IPS-20b (cell line): ENCODE data around the gene TRIM17.

Experiments used
- H3K27ac ChIP-seq: one replicate; pipeline ENCODE4 v1.5.1; 2013; ENCODE audit warnings: low read length
- H3K27me3 ChIP-seq: 2 replicates; pipeline ENCODE4 v1.6.1; 2013; ENCODE audit warnings: mild to moderate bottlenecking, low read length, inconsistent platforms; ENCODE audit not compliant: insufficient read depth
- H3K36me3 ChIP-seq: 2 replicates; pipeline ENCODE4 v1.6.1; 2013; ENCODE audit warnings: low read depth, mild to moderate bottlenecking, inconsistent platforms, low read length, moderate library complexity; ENCODE audit not compliant: insufficient read depth
- H3K4me1 ChIP-seq: 2 replicates; pipeline ENCODE4 v1.6.1; 2013; ENCODE audit warnings: mild to moderate bottlenecking, control low read depth, inconsistent platforms, low read length, moderate library complexity; ENCODE audit not compliant: insufficient read depth
- H3K4me3 ChIP-seq: 2 replicates; pipeline ENCODE4 v1.5.1; 2013; ENCODE audit warnings: mild to moderate bottlenecking, low read length, inconsistent platforms
- H3K9ac ChIP-seq: 2 replicates; pipeline ENCODE4 v1.6.1; 2013; ENCODE audit warnings: low read depth, mild to moderate bottlenecking, inconsistent platforms, low read length, moderate library complexity
- H3K9me3 ChIP-seq: 2 replicates; pipeline ENCODE4 v1.6.1; 2013; ENCODE audit warnings: mild to moderate bottlenecking, low read depth, low read length, inconsistent platforms; ENCODE audit not compliant: insufficient read depth

The TRIM17 gene

DNA sequence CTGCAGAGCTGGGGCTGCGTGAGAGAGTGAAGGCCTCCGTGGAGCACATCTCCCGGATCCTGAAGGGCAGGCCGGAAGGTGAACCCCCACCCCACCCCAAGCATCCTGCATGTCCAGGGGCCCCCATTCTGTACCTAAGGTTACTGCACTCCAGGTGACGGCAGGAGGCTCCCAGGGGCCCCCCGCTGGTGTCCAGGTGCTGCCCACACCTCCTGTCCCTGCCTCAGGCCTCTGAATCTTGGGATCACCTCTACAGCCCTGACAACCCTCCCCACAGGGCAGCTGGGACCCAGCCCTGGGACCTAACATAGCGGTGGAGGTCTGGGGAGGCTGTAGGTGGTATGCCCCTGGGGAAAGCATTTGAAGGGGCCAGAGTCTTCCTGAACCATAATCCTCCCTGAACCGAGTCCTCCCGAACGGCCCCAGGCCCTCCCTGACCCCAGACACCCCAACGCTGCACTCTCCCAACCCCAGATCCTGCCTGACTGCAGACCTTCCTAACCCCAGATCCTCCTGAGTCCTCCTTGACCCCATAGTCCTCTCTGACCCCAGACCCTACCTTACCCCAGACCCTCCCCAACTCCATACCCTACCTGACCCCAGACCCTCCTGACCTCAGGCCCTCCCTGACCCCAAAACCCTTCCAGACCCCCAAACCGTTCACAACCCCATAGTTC lies 43.5 kb downstream of the TRIM17 start:
- Histone ChIP-seq H3K9ac (no peak overlapping the region), H3K36me3 (no peaks in the 10 kb centered on the region), H3K9me3 (no peaks in the 10 kb centered on the region), H3K4me3 (no peak overlapping the region), H3K4me1 (no peaks in the 10 kb centered on the region), H3K27ac (no peak overlapping the region), H3K27me3 (0 out of 2 replicates have a peak, but pooled peaks cover 4% of the 10 kb centered on the region)

- Histone ChIP-seq H3K4me1 (no peaks in the 10 kb centered on the region), H3K27ac (no peak overlapping the region), H3K4me3 (no peak overlapping the region), H3K9ac (no peak overlapping the region), H3K9me3 (no peaks in the 10 kb centered on the region), H3K36me3 (no peaks in the 10 kb centered on the region), H3K27me3 (no peaks in the 10 kb centered on the region)
Measured at GRCh38 chr1:228372183-228373003, 44.3 kb downstream of the TRIM17 start.

DNA sequence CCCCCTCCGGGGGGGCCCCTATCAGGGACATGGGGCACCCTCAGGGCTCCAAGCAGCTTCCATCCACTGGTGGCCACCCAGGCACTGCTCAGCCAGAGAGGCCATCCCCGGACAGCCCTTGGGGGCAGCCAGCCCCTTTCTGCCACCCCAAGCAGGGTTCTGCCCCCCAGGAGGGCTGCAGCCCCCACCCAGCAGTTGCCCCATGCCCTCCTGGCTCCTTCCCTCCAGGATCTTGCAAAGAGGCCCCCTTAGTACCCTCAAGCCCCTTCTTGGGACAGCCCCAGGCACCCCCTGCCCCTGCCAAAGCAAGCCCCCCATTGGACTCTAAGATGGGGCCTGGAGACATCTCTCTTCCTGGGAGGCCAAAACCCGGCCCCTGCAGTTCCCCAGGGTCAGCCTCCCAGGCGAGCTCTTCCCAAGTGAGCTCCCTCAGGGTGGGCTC lies 44.9 kb downstream of the TRIM17 start:
- H3K4me1 ChIP-seq, result no peaks in the 10 kb centered on the region
- H3K9me3 ChIP-seq, result no peaks in the 10 kb centered on the region
- no peaks in the 10 kb centered on the region for H3K27me3 ChIP-seq
- no peak overlapping the region for H3K27ac ChIP-seq
- no peak overlapping the region for H3K4me3 ChIP-seq
- no peaks in the 10 kb centered on the region for H3K36me3 ChIP-seq
- no peak overlapping the region for H3K9ac ChIP-seq

DNA sequence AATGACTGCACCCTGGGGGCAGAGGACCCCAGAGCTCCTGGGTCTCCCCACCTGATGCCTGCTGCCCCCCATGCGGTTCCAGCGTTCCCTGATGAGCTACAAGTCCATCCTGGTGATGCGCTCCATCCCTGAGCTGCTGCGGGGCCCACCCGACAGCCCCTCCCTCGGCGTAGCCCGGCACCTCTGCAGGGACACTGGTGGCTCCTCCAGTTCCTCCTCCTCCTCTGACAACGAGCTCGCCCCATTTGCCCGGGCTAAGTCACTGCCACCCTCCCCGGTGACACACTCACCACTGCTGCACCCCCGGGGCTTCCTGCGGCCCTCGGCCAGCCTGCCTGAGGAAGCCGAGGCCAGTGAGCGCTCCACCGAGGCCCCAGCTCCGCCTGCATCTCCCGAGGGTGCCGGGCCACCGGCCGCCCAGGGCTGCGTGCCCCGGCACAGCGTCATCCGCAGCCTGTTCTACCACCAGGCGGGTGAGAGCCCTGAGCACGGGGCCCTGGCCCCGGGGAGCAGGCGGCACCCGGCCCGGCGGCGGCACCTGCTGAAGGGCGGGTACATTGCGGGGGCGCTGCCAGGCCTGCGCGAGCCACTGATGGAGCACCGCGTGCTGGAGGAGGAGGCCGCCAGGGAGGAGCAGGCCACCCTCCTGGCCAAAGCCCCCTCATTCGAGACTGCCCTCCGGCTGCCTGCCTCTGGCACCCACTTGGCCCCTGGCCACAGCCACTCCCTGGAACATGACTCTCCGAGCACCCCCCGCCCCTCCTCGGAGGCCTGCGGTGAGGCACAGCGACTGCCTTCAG lies 45.5 kb downstream of the TRIM17 start:
- Histone ChIP-seq H3K9ac (no peak overlapping the region), H3K27me3 (no peaks in the 10 kb centered on the region)

GRCh38 chr1:228370439-228370940 lies 46.2 kb downstream of the TRIM17 start:
- no peaks in the 10 kb centered on the region for H3K9me3 ChIP-seq
- H3K4me1 ChIP-seq, result no peaks in the 10 kb centered on the region
- H3K9ac ChIP-seq, result no peak overlapping the region
- H3K27me3 ChIP-seq, result no peaks in the 10 kb centered on the region
- H3K36me3 ChIP-seq, result no peaks in the 10 kb centered on the region
- no peak overlapping the region for H3K27ac ChIP-seq
- H3K4me3 ChIP-seq, result no peak overlapping the region

More for the DNA sequence above, 45.5 kb downstream of the TRIM17 start:
- no peaks in the 10 kb centered on the region for H3K9me3 ChIP-seq
- H3K4me1 ChIP-seq, result no peaks in the 10 kb centered on the region
- H3K27ac ChIP-seq, result no peak overlapping the region
- H3K4me3 ChIP-seq, result no peak overlapping the region
- H3K36me3 ChIP-seq, result no peaks in the 10 kb centered on the region

- Histone ChIP-seq H3K4me1 (no peaks in the 10 kb centered on the region), H3K4me3 (no peak overlapping the region), H3K9ac (no peak overlapping the region), H3K9me3 (no peaks in the 10 kb centered on the region), H3K27me3 (no peaks in the 10 kb centered on the region), H3K27ac (no peak overlapping the region), H3K36me3 (no peaks in the 10 kb centered on the region)
Measured at GRCh38 chr1:228369608-228370438, 46.8 kb downstream of the TRIM17 start.

GRCh38 chr1:228368801-228369607 lies 47.7 kb downstream of the TRIM17 start:
- H3K27ac ChIP-seq, result no peak overlapping the region
- H3K9ac ChIP-seq, result no peak overlapping the region

DNA sequence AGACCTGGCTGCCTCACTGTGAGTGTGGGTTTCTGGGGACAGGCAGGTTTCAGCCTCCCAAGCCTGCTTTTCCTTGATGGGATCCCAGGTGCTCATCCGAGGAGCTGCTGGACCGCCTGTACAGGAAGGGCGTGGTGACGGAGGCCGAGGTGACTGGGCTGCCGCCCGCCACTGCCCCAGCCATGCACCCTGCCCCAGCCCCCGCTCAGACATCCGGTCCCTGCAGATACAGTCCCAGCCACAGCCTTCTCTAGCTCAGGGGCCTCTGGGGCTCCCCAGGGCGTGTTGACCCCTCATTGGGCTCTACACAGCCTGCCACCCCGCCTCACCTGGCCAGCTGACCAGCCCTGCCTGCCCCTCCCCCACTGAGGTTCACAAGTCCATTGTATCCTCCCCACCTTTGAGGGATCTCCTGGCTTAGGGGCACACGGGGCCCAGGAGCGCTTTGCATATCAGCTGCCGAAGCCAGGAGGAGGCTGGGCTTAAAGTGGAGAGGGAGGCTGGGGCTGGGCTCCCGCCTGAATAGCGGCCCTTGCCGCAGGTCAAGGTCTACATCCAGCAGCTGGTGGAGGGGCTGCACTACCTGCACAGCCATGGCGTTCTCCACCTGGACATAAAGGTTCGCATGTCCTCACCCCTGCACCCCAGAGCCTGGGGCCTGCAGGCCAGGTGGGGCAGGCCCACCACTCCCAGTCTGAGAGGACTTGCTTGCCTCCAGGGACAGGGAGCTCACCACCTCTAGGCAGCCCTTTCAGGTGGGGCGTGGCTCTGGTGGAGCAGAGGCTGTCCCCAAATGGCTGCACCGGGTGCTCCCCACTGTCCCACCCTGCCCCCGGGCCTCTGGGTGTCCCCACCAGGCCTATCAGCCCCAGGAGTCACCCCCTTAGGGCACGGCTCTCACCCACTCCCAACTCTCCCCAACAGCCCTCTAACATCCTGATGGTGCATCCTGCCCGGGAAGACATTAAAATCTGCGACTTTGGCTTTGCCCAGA lies 48.6 kb downstream of the TRIM17 start:
- H3K9ac ChIP-seq, result no peak overlapping the region
- no peaks in the 10 kb centered on the region for H3K4me1 ChIP-seq
- no peak overlapping the region for H3K27ac ChIP-seq
- no peak overlapping the region for H3K4me3 ChIP-seq
- no peaks in the 10 kb centered on the region for H3K27me3 ChIP-seq
- no peaks in the 10 kb centered on the region for H3K9me3 ChIP-seq
- H3K36me3 ChIP-seq, result no peaks in the 10 kb centered on the region

More at GRCh38 chr1:228368801-228369607, 47.7 kb downstream of the TRIM17 start:
- H3K9me3 ChIP-seq, result no peaks in the 10 kb centered on the region
- H3K4me1 ChIP-seq, result no peaks in the 10 kb centered on the region
- H3K27me3 ChIP-seq, result no peaks in the 10 kb centered on the region
- no peak overlapping the region for H3K4me3 ChIP-seq
- H3K36me3 ChIP-seq, result no peaks in the 10 kb centered on the region

DNA sequence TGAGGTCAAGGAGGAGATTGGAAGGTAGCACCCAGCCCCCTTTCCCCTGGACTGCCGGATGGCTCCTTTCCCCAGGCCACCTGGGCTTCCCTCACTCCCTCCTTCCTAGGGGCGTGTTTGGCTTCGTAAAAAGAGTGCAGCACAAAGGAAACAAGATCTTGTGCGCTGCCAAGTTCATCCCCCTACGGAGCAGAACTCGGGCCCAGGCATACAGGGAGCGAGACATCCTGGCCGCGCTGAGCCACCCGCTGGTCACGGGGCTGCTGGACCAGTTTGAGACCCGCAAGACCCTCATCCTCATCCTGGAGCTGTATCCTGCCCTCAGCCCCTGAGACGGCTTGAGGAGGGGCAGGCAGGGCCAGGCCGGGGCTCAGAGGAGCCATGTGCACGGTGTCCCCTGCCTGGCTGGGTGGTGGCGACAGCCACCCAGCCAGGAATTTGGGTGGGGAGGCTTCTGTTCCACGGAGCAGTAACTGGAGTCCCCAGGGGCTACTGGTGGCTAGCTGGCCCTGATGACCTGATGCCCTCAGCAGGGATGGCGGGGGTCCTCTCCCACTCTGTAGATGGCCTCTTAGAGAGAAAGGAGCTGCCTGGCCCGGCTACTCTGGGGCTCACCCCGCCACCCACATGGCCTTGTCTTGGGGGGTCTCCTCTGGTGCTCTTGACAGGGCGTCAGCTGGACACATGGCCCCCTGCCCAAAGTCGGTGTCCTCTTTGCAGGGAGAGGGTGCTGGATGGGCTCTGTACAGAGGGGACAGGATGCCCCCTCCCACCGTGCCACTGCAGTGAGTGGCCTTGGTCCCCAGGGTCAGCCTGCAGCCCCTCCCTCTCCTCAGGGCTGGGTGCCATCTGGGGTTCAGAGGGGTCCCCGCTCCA lies 49.6 kb downstream of the TRIM17 start:
- Histone ChIP-seq H3K4me1 (no peaks in the 10 kb centered on the region), H3K9ac (no peak overlapping the region), H3K9me3 (no peaks in the 10 kb centered on the region), H3K27me3 (no peaks in the 10 kb centered on the region), H3K27ac (no peak overlapping the region), H3K36me3 (no peaks in the 10 kb centered on the region), H3K4me3 (no peak overlapping the region)
